ENCODE measurements around the gene CDH9.
"Not testable (repeated sequence)": the region's sequence is repeated elsewhere in the genome, so short reads cannot be mapped to it uniquely, and the experiment has no call there.

The CDH9 gene

GRCh38 chr5:26948921-26949320, 89.5 kb downstream of the CDH9 start:
- DNase-seq (ENCODE audit: extremely low read depth in 1 of 2, low read depth in 1 of 2) = no peak

GRCh38 chr5:26945901-26946300, 92.5 kb downstream of the CDH9 start:
- no peak for DNase-seq (ENCODE audit: extremely low read depth in 1 of 2, low read depth in 1 of 2)

GRCh38 chr5:26942481-26942880, 95.9 kb downstream of the CDH9 start:
- no peak for DNase-seq (ENCODE audit: extremely low read depth in 1 of 2, low read depth in 1 of 2)

GRCh38 chr5:26940994-26941393, 97.4 kb downstream of the CDH9 start:
- no peak for DNase-seq (ENCODE audit: extremely low read depth in 1 of 2, low read depth in 1 of 2)

GRCh38 chr5:26932238-26932637, 106.1 kb downstream of the CDH9 start:
- no peak for DNase-seq (ENCODE audit: extremely low read depth in 1 of 2, low read depth in 1 of 2)

- DNase-seq (ENCODE audit: extremely low read depth in 1 of 2, low read depth in 1 of 2) = no peak
These were observed 116.9 kb downstream of the CDH9 start for GRCh38 chr5:26921439-26921838.

GRCh38 chr5:26903469-26903868, 134.9 kb downstream of the CDH9 start:
- no peak for DNase-seq (ENCODE audit: extremely low read depth in 1 of 2, low read depth in 1 of 2)

GRCh38 chr5:26894719-26895263, 143.6 kb downstream of the CDH9 start:
- no peak for DNase-seq (ENCODE audit: extremely low read depth in 1 of 2, low read depth in 1 of 2)

GRCh38 chr5:26893078-26893477, 145.3 kb downstream of the CDH9 start:
- DNase-seq (ENCODE audit: extremely low read depth in 1 of 2, low read depth in 1 of 2) = no peak

- no peak for DNase-seq (ENCODE audit: extremely low read depth in 1 of 2, low read depth in 1 of 2)
These were observed 148.6 kb downstream of the CDH9 start for GRCh38 chr5:26889815-26890214.

- no peak for DNase-seq (ENCODE audit: extremely low read depth in 1 of 2, low read depth in 1 of 2)
These were observed 153.9 kb downstream of the CDH9 start for GRCh38 chr5:26884481-26884880.

- no peak for DNase-seq (ENCODE audit: extremely low read depth in 1 of 2, low read depth in 1 of 2)
These were observed 155.0 kb downstream of the CDH9 start for GRCh38 chr5:26883375-26883774.

- DNase-seq (ENCODE audit: extremely low read depth in 1 of 2, low read depth in 1 of 2) = no peak
These were observed 156.5 kb downstream of the CDH9 start for GRCh38 chr5:26881901-26882300.

GRCh38 chr5:26877154-26877553, 161.2 kb downstream of the CDH9 start:
- DNase-seq (ENCODE audit: extremely low read depth in 1 of 2, low read depth in 1 of 2) = no peak

- DNase-seq (ENCODE audit: extremely low read depth in 1 of 2, low read depth in 1 of 2) = no peak
These were observed 166.0 kb downstream of the CDH9 start for GRCh38 chr5:26872337-26872736.

- no peak for DNase-seq (ENCODE audit: extremely low read depth in 1 of 2, low read depth in 1 of 2)
These were observed 168.6 kb downstream of the CDH9 start for GRCh38 chr5:26869781-26870180.

GRCh38 chr5:26868504-26868903, 169.9 kb downstream of the CDH9 start:
- no peak for DNase-seq (ENCODE audit: extremely low read depth in 1 of 2, low read depth in 1 of 2)

- no peak for DNase-seq (ENCODE audit: extremely low read depth in 1 of 2, low read depth in 1 of 2)
These were observed 174.3 kb downstream of the CDH9 start for GRCh38 chr5:26864061-26864460.

- DNase-seq (ENCODE audit: extremely low read depth in 1 of 2, low read depth in 1 of 2) = no peak
These were observed 182.1 kb downstream of the CDH9 start for GRCh38 chr5:26856238-26856637.

- not testable (repeated sequence) for DNase-seq (ENCODE audit: extremely low read depth in 1 of 2, low read depth in 1 of 2)
These were observed 185.9 kb downstream of the CDH9 start for GRCh38 chr5:26852450-26852849.

GRCh38 chr5:26847041-26847736, 191.2 kb downstream of the CDH9 start:
- no peak for DNase-seq (ENCODE audit: extremely low read depth in 1 of 2, low read depth in 1 of 2)

GRCh38 chr5:26843677-26844076, 194.7 kb downstream of the CDH9 start:
- no peak for DNase-seq (ENCODE audit: extremely low read depth in 1 of 2, low read depth in 1 of 2)

GRCh38 chr5:26833596-26833995, 204.8 kb downstream of the CDH9 start:
- no peak for DNase-seq (ENCODE audit: extremely low read depth in 1 of 2, low read depth in 1 of 2)

Measured in stimulated activated CD8-positive, alpha-beta memory T cell treated with anti-CD3 and anti-CD28 coated beads, Interleukin-7, amount 100 ng/mL, for 48 hours (primary cell).